RPMI8226 (cell line): ENCODE measurements around the gene EXOC3L1.

Source experiments
- DNase-seq: peaks from one replicate; pipeline ENCODE4 v3.0.0-alpha.2; 2015

EXOC3L1 gene, protein sequence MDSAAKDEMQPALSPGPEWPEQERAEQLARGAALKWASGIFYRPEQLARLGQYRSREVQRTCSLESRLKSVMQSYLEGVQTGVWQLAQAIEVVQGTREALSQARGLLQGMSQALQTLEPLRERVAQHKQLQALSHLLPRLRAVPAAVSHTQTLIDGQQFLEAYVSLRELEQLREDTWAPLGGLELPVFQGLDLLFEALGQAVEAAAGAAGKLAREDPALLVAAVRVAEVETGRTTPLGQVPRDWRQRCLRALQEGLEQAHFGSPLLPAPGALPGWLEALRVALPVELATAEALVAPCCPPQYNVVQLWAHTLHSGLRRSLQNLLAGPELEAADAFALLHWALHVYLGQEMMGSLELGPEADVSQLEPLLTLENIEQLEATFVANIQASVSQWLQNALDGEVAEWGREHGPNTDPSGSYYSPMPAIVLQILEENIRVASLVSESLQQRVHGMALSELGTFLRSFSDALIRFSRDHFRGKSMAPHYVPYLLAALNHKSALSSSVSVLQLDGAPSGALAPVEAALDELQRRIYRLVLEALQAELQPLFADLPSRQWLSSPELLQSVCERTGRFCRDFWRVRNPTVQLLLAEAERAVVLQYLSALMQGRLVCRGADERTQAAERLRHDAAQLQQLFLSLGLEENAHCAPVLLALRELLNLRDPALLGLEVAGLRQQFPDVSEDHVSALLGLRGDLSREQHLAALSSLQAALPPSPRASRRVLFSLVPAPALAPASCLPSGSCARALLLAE

GRCh38 chr16:67190041-67190440 is at the start of gene EXOC3L1:
EXOC3L1 (minus strand) TSS chr16:67190136; CDS start chr16:67189676, 460 bp downstream.
- no peak for DNase-seq

DNA sequence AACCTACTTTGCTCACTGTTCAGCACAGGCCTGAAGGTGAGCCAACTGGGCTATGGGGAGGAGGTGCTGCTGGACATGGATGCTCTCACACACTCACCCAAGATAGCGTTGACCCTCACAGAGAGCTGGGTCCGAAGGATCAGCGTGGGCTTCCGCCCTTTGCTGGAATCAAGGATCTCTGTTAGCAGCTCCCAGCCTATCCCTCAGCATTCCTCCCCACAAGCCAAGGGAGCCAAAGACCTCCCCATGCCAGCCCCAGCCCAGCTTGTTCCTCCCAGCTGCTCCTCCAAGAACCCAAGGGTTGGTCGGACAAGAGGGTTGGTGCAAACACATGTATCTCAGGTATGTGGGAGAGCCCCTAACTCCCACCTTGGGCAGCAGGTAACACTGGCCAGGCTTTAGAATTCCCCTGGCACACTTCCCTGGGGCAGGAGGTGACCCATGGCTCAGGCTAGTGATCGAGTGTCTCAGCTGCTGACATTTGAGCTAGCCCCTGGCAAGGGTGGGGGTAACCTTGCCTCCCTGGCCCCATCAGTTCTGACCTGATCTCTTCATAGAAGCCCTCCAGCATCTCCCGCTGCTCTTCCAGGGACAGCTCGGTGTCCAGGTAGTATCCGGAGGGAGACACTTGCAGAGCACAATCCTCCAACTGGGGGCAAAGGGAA is 49.0 kb upstream of the EXOC3L1 start:
- DNase-seq: no peak

GRCh38 chr16:67238278-67238575 is 48.3 kb upstream of the EXOC3L1 start:
- DNase-seq: no peak

- no peak for DNase-seq
Observed at GRCh38 chr16:67237396-67238277, 47.7 kb upstream of the EXOC3L1 start.

DNA sequence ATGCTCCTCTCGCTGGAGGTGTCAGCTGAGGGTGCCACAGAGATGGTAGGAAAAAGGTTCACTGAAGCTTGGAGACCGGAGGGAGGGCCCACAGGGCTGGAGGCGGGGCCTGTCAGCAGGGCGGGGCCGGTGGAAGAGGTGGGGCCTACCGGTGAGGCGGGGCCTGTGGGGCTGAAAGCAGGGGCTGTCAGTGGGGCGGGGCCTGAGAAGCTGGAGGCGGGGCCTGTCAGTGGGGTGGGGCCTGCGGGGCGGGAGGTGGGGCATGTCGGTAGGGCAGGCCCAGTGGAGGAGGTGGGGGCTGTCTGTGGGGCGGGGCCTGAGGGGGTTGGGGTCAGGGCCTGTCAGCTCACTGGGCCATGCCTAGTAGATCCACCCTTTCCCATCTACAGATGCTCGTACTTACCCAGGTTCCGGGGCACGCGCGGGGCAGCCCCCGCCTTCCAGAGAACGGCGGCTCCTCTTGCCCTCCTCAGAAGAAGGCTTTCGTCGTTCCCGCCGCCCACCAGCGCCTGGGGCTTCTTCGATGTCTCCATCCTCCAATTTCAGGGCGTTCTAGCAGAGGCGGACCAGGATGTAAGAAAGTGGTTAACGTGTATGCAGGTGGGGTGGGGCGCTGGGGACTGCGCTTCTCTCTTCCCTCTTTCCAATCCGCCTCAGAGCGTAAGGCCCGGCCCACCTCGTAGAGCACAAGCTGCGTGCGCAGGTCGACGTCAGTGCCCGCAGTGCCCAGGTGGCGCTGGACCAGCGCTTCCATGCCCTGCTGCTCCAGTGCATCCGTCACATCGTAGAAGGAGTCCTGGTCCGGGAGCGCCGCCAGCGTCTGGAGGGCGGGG is 46.8 kb upstream of the EXOC3L1 start:
- DNase-seq: peak; percentile 56

DNA sequence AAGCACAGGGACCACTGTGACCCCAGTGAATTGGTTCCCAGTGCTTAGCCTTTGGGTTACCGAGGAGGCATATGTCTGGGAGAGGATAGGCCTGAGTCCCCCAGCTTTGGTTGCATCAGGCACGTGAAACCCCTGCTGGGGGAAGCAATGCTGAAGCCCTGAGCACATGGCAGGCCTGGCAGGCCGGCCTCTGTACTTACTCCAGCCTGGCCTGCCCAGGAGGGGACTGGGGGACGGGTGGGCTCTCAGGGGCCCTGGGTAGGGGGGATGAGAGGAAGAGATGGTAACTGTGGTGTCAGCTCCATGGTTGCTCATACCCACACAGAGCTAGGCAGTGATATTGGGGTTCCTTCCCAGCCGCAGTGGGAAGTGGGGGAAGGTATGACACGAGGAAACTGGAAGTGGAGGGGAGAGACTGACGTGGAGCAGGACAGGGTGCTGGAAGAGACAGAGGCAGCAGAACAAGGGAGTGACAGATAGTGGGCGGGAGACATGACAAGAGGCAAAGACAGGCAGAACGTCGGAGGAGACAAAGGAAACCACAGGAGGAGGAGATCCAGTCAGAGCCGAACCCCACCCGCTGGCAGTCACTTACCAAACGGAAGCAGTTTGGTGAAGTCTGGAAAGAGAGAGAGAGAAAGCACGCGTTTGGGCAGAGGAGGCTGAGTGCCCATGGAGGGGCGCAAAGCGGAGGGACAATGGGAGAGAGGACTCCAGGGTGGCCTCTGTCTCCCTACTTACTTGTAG is 46.1 kb upstream of the EXOC3L1 start:
- DNase-seq: no peak

DNA sequence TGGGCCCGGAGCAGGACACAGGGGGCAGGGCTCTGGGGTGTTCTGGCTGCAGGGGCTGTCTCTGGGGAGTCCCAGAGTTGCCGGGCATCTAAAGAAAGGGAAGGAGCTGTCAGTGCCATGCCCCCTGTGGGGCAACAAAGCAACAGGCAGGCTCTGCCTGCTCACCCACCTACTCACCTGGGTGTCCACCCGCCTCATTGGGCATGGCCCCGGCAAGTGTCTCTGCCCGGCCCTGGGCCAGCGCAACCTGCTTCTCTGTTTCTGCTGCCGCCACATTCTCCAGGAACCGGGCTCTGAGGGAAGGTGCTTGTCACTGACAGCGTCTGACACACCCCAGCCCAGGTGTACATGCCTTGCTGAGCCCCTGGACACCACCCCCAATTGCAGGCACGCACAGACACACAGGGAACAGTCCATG is 44.3 kb upstream of the EXOC3L1 start:
- DNase-seq: no peak

DNA sequence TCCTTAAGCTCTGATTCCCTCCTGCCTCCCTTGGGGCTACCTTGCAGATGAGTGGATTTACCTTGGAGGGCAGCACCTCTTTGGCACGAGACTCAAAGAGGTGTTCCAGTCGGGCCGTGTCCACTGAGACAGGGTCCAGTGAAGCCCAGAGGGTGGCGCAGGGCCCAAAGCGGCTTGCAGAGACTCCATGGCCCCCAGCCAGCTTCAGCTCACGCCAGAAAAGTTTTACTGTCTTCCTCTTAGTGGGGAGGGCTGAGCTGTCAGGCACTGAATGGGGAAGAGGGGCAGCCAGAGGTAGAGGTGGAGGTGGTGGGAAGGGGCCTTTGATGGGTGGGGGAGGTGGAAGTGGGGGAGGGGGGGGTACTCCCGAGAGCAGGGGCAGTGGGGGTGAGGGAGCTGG is 43.7 kb upstream of the EXOC3L1 start:
- no peak for DNase-seq

- no peak for DNase-seq
Observed at GRCh38 chr16:67230809-67231660, 41.1 kb upstream of the EXOC3L1 start.

- DNase-seq: no peak
Observed at GRCh38 chr16:67229906-67230808, 40.2 kb upstream of the EXOC3L1 start.

DNA sequence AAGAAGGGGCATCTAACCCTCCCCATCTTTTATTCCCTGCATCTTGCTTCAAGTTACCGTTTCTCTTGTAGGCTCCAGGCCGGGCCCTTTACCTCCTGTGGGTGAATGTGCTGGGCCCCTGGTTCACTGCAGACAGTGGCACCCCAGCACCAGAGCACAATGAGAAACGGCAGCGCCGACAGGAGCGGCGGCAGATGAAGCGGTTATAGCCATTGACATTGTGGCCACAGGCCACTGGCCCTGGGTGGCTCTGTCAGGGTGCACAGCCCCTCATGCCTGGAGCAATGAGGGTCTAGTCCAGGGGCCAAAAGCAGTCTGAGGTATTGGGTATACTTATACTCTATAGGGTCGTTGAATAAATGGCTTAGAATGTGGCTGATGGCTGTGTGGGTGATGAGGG is 39.0 kb upstream of the EXOC3L1 start:
- no peak for DNase-seq

- no peak for DNase-seq
Observed at GRCh38 chr16:67228034-67228785, 38.3 kb upstream of the EXOC3L1 start.

- no peak for DNase-seq
Observed at GRCh38 chr16:67227567-67227921, 37.6 kb upstream of the EXOC3L1 start.

- DNase-seq: peak; percentile 100
Observed at GRCh38 chr16:67226804-67227566, 37.0 kb upstream of the EXOC3L1 start, which contains the start of gene TMEM208. TMEM208 (plus strand) TSS chr16:67227130; CDS start chr16:67227219, 89 bp downstream.

DNA sequence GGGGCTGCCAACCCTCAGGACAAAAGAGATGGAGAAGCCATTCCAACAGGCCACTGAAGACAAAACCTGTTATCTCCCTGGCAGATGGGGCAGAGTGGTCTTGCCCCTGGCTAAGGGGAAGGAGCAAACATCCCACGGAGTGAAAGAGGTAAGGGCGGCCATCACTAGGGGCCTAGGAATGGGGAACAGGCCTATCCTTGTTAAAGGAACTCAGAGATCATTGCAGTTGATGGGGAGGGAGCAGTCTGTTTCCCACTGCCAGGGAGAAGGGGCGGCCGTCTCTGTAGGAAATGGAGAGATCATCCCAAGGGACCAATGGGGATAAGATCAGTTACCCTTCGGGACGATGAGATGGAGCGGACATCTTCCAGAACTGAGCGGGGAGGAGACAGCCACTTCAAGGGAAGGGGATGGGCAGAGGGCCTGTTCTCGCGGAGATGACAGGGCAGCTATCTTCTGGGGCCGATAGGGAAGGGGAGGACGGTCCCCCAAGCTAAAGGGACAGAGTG is 36.4 kb upstream of the EXOC3L1 start:
- DNase-seq: no peak

GRCh38 chr16:67223992-67224391 is 34.1 kb upstream of the EXOC3L1 start:
- DNase-seq: no peak
